Eye (tissue), 1 donor: ENCODE results near the gene ZNF512B.

ENCODE experiments used
- DNase-seq: peaks from one replicate; pipeline ENCODE4 v3.0.0-alpha.2; 2015

ZNF512B gene

GRCh38 chr20:63945921-63946920, 23.5 kb downstream of the ZNF512B start:
- DNase-seq: no peak

- no peak for DNase-seq
Observed at GRCh38 chr20:63945031-63945658, 24.6 kb downstream of the ZNF512B start.

GRCh38 chr20:63944078-63944941, 25.4 kb downstream of the ZNF512B start:
- no peak for DNase-seq

- DNase-seq: no peak
Observed at GRCh38 chr20:63943808-63944077, 26.0 kb downstream of the ZNF512B start.

GRCh38 chr20:63942969-63943807, 26.5 kb downstream of the ZNF512B start:
- no peak for DNase-seq

GRCh38 chr20:63942250-63942951, 27.3 kb downstream of the ZNF512B start:
- no peak for DNase-seq

GRCh38 chr20:63941282-63942081, 28.2 kb downstream of the ZNF512B start:
- no peak for DNase-seq

GRCh38 chr20:63940472-63941266, 29.1 kb downstream of the ZNF512B start:
- no peak for DNase-seq

GRCh38 chr20:63940071-63940471, 29.7 kb downstream of the ZNF512B start:
- DNase-seq: no peak

- DNase-seq: no peak
Observed at GRCh38 chr20:63939061-63939935, 30.4 kb downstream of the ZNF512B start.

- no peak for DNase-seq
Observed at GRCh38 chr20:63937596-63937995, 32.1 kb downstream of the ZNF512B start.

GRCh38 chr20:63935447-63935846, 34.3 kb downstream of the ZNF512B start:
- no peak for DNase-seq

GRCh38 chr20:63934271-63935068, 35.3 kb downstream of the ZNF512B start:
- DNase-seq: no peak

GRCh38 chr20:63933646-63934045, 36.1 kb downstream of the ZNF512B start:
- DNase-seq: no peak

- no peak for DNase-seq
Observed at GRCh38 chr20:63932606-63933160, 37.0 kb downstream of the ZNF512B start.

GRCh38 chr20:63931735-63932134, 38.0 kb downstream of the ZNF512B start:
- no peak for DNase-seq

GRCh38 chr20:63930971-63931553, 38.7 kb downstream of the ZNF512B start:
- DNase-seq: no peak
